ENCODE data around the gene CACNG8. TPM values are rescaled to one million over a fixed set of nuclear protein-coding genes. Genes with fewer than 3 reads are reported as not detected.
"Not testable (repeated sequence)": the region's sequence is repeated elsewhere in the genome, so short reads cannot be mapped to it uniquely, and the experiment has no call there.

CACNG8 gene
- total and polyA plus RNA-seq, 4 donors, result 1.2 to 23.9 (median 11.1) TPM

DNA sequence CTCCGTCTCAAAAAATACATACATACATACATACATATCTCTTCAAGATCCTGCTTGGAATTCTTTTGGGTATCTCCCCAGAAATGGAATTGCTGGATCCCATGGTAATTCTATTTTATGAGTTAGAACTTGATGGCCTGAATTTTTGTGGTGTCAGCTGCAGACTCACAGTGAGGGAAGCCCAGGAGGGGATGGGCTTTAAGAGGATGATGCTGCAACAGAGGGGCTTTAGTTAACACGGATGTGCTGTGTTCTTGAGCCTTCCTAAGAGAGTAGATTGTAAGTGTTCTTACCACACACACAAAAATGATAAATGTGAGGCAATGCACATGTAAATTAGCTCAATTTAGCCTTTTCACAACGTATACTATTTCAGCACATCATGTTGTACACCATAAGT is 60.5 kb downstream of the CACNG8 start:
- Histone ChIP-seq H3K27me3 (ENCODE audit: control insufficient read depth, insufficient read depth, low read length) (no peaks in the 10 kb centered on the region), H3K27ac (ENCODE audit: low read depth, low read length) (no peak overlapping the region), H3K9me3 (ENCODE audit: control insufficient read depth, insufficient read depth, low read length) (no peaks in the 10 kb centered on the region), H3K4me3 (ENCODE audit: low read depth, low read length) (no peak overlapping the region), H3K36me3 (ENCODE audit: control insufficient read depth, insufficient read depth, low read length) (no peaks in the 10 kb centered on the region), H3K4me1 (ENCODE audit: control insufficient read depth, insufficient read depth, low read length) (peaks cover 6% of the 10 kb centered on the region)
- no CpG with 5 or more reads among the region's 3 CpGs for WGBS (ENCODE audit: insufficient coverage)
- DNase-seq (ENCODE audit: low read depth in 4 of 6, low spot score in 6 of 6), result no peak

GRCh38 chr19:54024660-54025059 is 61.9 kb downstream of the CACNG8 start:
- Histone ChIP-seq H3K36me3 (ENCODE audit: control insufficient read depth, insufficient read depth, low read length) (no peaks in the 10 kb centered on the region), H3K27ac (ENCODE audit: low read depth, low read length) (no peak overlapping the region), H3K9me3 (ENCODE audit: control insufficient read depth, insufficient read depth, low read length) (no peaks in the 10 kb centered on the region), H3K4me1 (ENCODE audit: control insufficient read depth, insufficient read depth, low read length) (peaks cover 6% of the 10 kb centered on the region), H3K4me3 (ENCODE audit: low read depth, low read length) (no peak overlapping the region), H3K27me3 (ENCODE audit: control insufficient read depth, insufficient read depth, low read length) (no peaks in the 10 kb centered on the region)
- DNase-seq (ENCODE audit: low read depth in 4 of 6, low spot score in 6 of 6), result no peak
- 88% methylated on average over 8 of the region's 9 CpGs for WGBS (ENCODE audit: insufficient coverage)

DNA sequence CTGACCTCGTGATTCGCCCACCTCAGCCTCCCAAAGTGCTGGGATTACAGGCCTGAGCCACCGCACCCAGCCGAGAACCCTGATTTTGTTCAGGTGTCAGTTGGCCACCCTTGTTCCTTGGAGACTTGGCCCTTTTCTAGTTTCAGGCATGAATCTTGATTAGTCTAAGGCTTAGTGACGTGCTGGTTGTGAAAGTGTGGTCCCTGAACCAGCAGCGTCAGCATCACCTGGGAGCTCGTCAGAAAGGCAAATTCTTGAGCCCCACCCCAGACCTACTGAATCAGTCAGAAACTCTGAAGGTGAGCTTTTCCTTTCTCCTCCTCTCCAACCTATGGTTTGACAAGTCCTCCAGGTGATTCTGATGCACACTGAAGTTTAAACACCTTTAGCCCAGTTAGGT is 63.9 kb downstream of the CACNG8 start:
- Histone ChIP-seq H3K4me3 (ENCODE audit: low read depth, low read length) (no peak overlapping the region), H3K27ac (ENCODE audit: low read depth, low read length) (no peak overlapping the region), H3K4me1 (ENCODE audit: control insufficient read depth, insufficient read depth, low read length) (peaks cover 6% of the 10 kb centered on the region), H3K36me3 (ENCODE audit: control insufficient read depth, insufficient read depth, low read length) (no peaks in the 10 kb centered on the region), H3K27me3 (ENCODE audit: control insufficient read depth, insufficient read depth, low read length) (no peaks in the 10 kb centered on the region), H3K9me3 (ENCODE audit: control insufficient read depth, insufficient read depth, low read length) (no peaks in the 10 kb centered on the region)
- no peak for DNase-seq (ENCODE audit: low read depth in 4 of 6, low spot score in 6 of 6)
- WGBS (ENCODE audit: insufficient coverage), result 74% methylated on average over 7 of the region's 7 CpGs

- H3K27me3 ChIP-seq (ENCODE audit: control insufficient read depth, insufficient read depth, low read length), result no peaks in the 10 kb centered on the region
- no CpG with 5 or more reads among the region's 3 CpGs for WGBS (ENCODE audit: insufficient coverage)
- no peaks in the 10 kb centered on the region for H3K4me1 ChIP-seq (ENCODE audit: control insufficient read depth, insufficient read depth, low read length)
- no peak overlapping the region for H3K4me3 ChIP-seq (ENCODE audit: low read depth, low read length)
- no peaks in the 10 kb centered on the region for H3K36me3 ChIP-seq (ENCODE audit: control insufficient read depth, insufficient read depth, low read length)
- no peak overlapping the region for H3K27ac ChIP-seq (ENCODE audit: low read depth, low read length)
- no peaks in the 10 kb centered on the region for H3K9me3 ChIP-seq (ENCODE audit: control insufficient read depth, insufficient read depth, low read length)
- no peak for DNase-seq (ENCODE audit: low read depth in 4 of 6, low spot score in 6 of 6)
These were observed 66.6 kb downstream of the CACNG8 start for GRCh38 chr19:54029301-54029700.

GRCh38 chr19:54029930-54030490 is 67.3 kb downstream of the CACNG8 start:
- Histone ChIP-seq H3K36me3 (ENCODE audit: control insufficient read depth, insufficient read depth, low read length) (no peaks in the 10 kb centered on the region), H3K4me3 (ENCODE audit: low read depth, low read length) (no peak overlapping the region), H3K27ac (ENCODE audit: low read depth, low read length) (no peak overlapping the region), H3K9me3 (ENCODE audit: control insufficient read depth, insufficient read depth, low read length) (no peaks in the 10 kb centered on the region), H3K27me3 (ENCODE audit: control insufficient read depth, insufficient read depth, low read length) (no peaks in the 10 kb centered on the region), H3K4me1 (ENCODE audit: control insufficient read depth, insufficient read depth, low read length) (no peaks in the 10 kb centered on the region)
- WGBS (ENCODE audit: insufficient coverage), result 36% methylated on average over 8 of the region's 9 CpGs
- peak in 5 of 6 donors; percentile 15 to 77 (median 36) for DNase-seq (ENCODE audit: low read depth in 4 of 6, low spot score in 6 of 6)

GRCh38 chr19:54030895-54031586 is 68.3 kb downstream of the CACNG8 start:
- WGBS (ENCODE audit: insufficient coverage), result 57% methylated on average over 10 of the region's 13 CpGs
- H3K27me3 ChIP-seq (ENCODE audit: control insufficient read depth, insufficient read depth, low read length), result no peaks in the 10 kb centered on the region
- peak in 1 of 6 donors; percentile 24 for DNase-seq (ENCODE audit: low read depth in 4 of 6, low spot score in 6 of 6)

DNA sequence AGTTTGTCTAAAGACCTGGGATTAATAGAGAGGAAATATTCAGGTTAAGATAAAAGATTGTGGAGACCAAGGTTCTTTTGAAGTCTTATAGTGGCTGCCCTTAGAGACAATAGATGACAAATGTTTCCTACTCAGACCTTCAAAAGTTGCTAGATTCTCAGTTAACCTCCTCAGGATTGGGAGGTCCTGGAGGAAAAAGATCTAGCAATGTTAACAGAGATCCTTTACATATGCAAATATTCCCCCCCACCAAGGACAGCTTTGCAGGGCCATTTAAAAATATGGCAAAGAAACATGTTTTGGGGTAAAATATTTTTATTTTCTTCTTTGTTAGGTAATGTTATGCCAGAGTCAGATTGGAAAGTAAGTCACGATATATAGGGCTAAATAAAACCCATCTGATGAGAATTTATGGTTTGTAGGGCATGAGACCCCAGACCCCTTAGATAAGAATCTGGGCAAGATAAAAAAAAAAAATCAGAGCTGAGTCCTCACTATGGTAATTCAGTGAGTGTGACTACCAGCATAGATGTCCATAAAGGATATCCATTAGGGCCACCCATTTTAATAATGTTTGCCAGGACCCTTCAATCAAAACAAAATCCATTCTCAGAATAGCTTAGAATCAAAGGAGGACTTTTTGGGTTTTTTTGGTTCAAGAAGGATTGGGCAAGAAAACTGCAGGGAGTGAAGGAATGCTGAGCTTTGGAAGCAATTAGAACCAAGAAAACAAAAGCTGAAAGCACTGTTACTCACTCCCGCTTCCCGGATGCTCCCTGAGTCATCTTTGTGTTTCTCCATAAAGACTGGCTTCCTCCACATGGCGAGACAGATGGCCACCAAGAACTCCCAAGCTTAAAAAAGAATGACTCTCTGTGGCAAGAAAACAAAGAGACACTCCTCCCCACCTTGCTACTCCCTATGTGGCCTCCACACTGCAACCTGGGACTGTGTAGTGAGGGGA is 72.8 kb downstream of the CACNG8 start:
- peak in 1 of 6 donors; percentile 73 for DNase-seq (ENCODE audit: low read depth in 4 of 6, low spot score in 6 of 6)
- WGBS (ENCODE audit: insufficient coverage), result 20% methylated on average over 4 of the region's 4 CpGs
- no peaks in the 10 kb centered on the region for H3K4me1 ChIP-seq (ENCODE audit: control insufficient read depth, insufficient read depth, low read length)
- H3K9me3 ChIP-seq (ENCODE audit: control insufficient read depth, insufficient read depth, low read length), result no peaks in the 10 kb centered on the region
- no peak overlapping the region for H3K27ac ChIP-seq (ENCODE audit: low read depth, low read length)
- H3K27me3 ChIP-seq (ENCODE audit: control insufficient read depth, insufficient read depth, low read length), result no peaks in the 10 kb centered on the region
- H3K36me3 ChIP-seq (ENCODE audit: control insufficient read depth, insufficient read depth, low read length), result no peaks in the 10 kb centered on the region
- H3K4me3 ChIP-seq (ENCODE audit: low read depth, low read length), result no peak overlapping the region

More at GRCh38 chr19:54030895-54031586, 68.3 kb downstream of the CACNG8 start:
- Histone ChIP-seq H3K4me1 (ENCODE audit: control insufficient read depth, insufficient read depth, low read length) (no peaks in the 10 kb centered on the region), H3K4me3 (ENCODE audit: low read depth, low read length) (no peak overlapping the region), H3K9me3 (ENCODE audit: control insufficient read depth, insufficient read depth, low read length) (no peaks in the 10 kb centered on the region), H3K36me3 (ENCODE audit: control insufficient read depth, insufficient read depth, low read length) (no peaks in the 10 kb centered on the region), H3K27ac (ENCODE audit: low read depth, low read length) (no peak overlapping the region)

DNA sequence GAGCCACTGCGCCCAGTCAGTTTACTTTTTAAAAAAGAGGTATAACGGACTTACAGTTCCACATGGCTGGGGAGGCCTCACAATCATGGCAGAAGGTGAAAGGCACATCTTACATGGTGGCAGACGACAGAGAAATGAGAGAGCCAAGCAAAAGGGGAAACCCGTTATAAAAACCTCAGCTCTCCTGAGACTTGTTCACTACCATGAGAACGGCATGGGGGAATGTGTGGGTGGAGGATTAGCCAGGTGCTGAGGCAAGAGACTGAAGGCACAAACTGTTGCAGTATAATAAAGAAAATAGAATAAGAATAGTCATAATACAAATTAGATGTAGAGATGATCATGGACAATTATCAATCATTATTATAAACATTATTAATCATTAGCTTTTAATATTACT is 73.8 kb downstream of the CACNG8 start:
- H3K9me3 ChIP-seq (ENCODE audit: control insufficient read depth, insufficient read depth, low read length); H3K36me3 ChIP-seq (ENCODE audit: control insufficient read depth, insufficient read depth, low read length); H3K4me1 ChIP-seq (ENCODE audit: control insufficient read depth, insufficient read depth, low read length); DNase-seq (ENCODE audit: low read depth in 4 of 6, low spot score in 6 of 6); H3K27ac ChIP-seq (ENCODE audit: low read depth, low read length); H3K27me3 ChIP-seq (ENCODE audit: control insufficient read depth, insufficient read depth, low read length); H3K4me3 ChIP-seq (ENCODE audit: low read depth, low read length): not testable (repeated sequence)
- 88% methylated on average over 1 of the region's 5 CpGs for WGBS (ENCODE audit: insufficient coverage)

Measured in spinal cord (tissue), 10 donors.